Bronchial epithelial cell (primary cell): Measurements from ENCODE around the gene SCRN3. TPM values are rescaled to one million over a fixed set of nuclear protein-coding genes. Genes with fewer than 3 reads are reported as not detected.

Experiments
- DNase-seq: peaks from one replicate; pipeline ENCODE4 v3.0.0-alpha.2; 2010; ENCODE audit warnings: low read depth
- FAIRE-seq: peaks from 2 replicates; lab custom pipeline; 2011; peaks lifted over from hg19 to GRCh38; lab: Jason Lieb, UNC
- H3K27me3 ChIP-seq: 2 replicates; pipeline ENCODE4 v1.5.1; 2011; ENCODE audit warnings: low read length; ENCODE audit not compliant: control insufficient read depth, insufficient read depth
- H3K36me3 ChIP-seq: 2 replicates; pipeline ENCODE4 v1.5.1; 2011; ENCODE audit warnings: low read length; ENCODE audit not compliant: control insufficient read depth, insufficient read depth
- H3K4me3 ChIP-seq: 2 replicates; pipeline ENCODE4 v1.5.1; 2011; ENCODE audit warnings: mild to moderate bottlenecking, low read depth, low read length, control low read depth
- total RNA-seq: library from RNA; depleted of rRNA; stranded (reverse); fragments of >200 nt; gene quantifications from 2 replicates; pipeline ENCODE4 v1.2.1, GENCODE V29; 2014
- TF ChIP-seq, protein P1 (sequence below): IDR thresholded peaks from 2 replicates; pipeline ENCODE4 v1.5.1; 2011; ENCODE audit warnings: mild to moderate bottlenecking, moderate library complexity, low read length, control low read depth, inconsistent platforms; ENCODE audit not compliant: insufficient read depth, severe bottlenecking

SCRN3 gene
- total RNA-seq, 1 donor from 2014 or later, result 20.0 TPM

DNA sequence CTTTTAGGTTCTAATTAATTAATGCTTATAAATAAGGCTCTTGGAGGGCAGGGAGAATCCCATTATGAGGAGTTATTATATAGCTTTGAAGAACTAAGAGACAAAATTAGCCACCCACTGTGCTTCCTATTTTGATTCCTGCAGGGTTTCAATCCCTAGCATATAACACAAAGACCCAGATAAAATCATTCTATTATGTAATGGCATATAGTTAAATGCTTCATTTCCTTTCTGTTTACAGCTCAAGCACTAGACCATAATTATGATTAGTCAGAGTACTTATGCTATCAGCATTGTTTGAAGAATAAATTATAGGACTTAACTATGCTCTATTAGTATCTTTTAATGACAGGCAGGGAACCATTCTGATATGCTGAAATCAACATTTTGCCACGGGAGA, 82.2 kb downstream of the SCRN3 start:
- TF ChIP-seq, protein P1, sequence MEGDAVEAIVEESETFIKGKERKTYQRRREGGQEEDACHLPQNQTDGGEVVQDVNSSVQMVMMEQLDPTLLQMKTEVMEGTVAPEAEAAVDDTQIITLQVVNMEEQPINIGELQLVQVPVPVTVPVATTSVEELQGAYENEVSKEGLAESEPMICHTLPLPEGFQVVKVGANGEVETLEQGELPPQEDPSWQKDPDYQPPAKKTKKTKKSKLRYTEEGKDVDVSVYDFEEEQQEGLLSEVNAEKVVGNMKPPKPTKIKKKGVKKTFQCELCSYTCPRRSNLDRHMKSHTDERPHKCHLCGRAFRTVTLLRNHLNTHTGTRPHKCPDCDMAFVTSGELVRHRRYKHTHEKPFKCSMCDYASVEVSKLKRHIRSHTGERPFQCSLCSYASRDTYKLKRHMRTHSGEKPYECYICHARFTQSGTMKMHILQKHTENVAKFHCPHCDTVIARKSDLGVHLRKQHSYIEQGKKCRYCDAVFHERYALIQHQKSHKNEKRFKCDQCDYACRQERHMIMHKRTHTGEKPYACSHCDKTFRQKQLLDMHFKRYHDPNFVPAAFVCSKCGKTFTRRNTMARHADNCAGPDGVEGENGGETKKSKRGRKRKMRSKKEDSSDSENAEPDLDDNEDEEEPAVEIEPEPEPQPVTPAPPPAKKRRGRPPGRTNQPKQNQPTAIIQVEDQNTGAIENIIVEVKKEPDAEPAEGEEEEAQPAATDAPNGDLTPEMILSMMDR, result no peak
- no peak for DNase-seq
- FAIRE-seq, result no peak
- Histone ChIP-seq H3K27me3 (no peaks in the 10 kb centered on the region), H3K36me3 (no peaks in the 10 kb centered on the region), H3K4me3 (no peak overlapping the region)

Other genes starting within 250 kb of the SCRN3 start
- 132 and 153 TPM in 2 replicates for gene OLA1, start 147.2 kb upstream of the SCRN3 start, total RNA-seq
- not detected in 2 replicates for gene SP9, start 60.8 kb upstream of the SCRN3 start, total RNA-seq
- 1.3 TPM in 2 replicates for gene GPR155, start 91.3 kb downstream of the SCRN3 start, total RNA-seq
- 0.13 and 0.26 TPM in 2 replicates for gene WIPF1, start 202.1 kb downstream of the SCRN3 start, total RNA-seq